ENCODE data around the gene MYPOP.

The MYPOP gene

GRCh38 chr19:45860359-45861259 lies 41.8 kb downstream of the MYPOP start:
- TF ChIP-seq CTCF (IDR thresholded peaks at IDR 0.05; ENCODE audit: low read depth, low read length, missing control alignments), result no peak
- H3K4me3 ChIP-seq (ENCODE audit: low read depth, low read length), result no peak overlapping the region
- in situ Hi-C loops (cut with HindIII; ENCODE audit: low sequenced_read_pairs), result no loop called here
- no peak for DNase-seq (ENCODE audit: low read depth)

GRCh38 chr19:45854167-45854778 lies 48.1 kb downstream of the MYPOP start:
- H3K4me3 ChIP-seq (ENCODE audit: low read depth, low read length), result no peak overlapping the region
- no peak for DNase-seq (ENCODE audit: low read depth)
- no peak for TF ChIP-seq CTCF (IDR thresholded peaks at IDR 0.05; ENCODE audit: low read depth, low read length, missing control alignments)
- in situ Hi-C loops (cut with HindIII; ENCODE audit: low sequenced_read_pairs), result no loop called here

- no peak for DNase-seq (ENCODE audit: low read depth)
- H3K4me3 ChIP-seq (ENCODE audit: low read depth, low read length), result no peak overlapping the region
- in situ Hi-C loops (cut with HindIII; ENCODE audit: low sequenced_read_pairs), result no loop called here
- TF ChIP-seq CTCF (IDR thresholded peaks at IDR 0.05; ENCODE audit: low read depth, low read length, missing control alignments), result no peak
These were observed 49.4 kb downstream of the MYPOP start for GRCh38 chr19:45852983-45853382.

- no peak for DNase-seq (ENCODE audit: low read depth)
- in situ Hi-C loops (cut with HindIII; ENCODE audit: low sequenced_read_pairs), result no loop called here
These were observed 50.2 kb downstream of the MYPOP start for GRCh38 chr19:45852145-45852750.

GRCh38 chr19:45848922-45849321 lies 53.5 kb downstream of the MYPOP start:
- peak; percentile 58 for TF ChIP-seq CTCF (IDR thresholded peaks at IDR 0.05; ENCODE audit: low read depth, low read length, missing control alignments)
- in situ Hi-C loops (cut with HindIII; ENCODE audit: low sequenced_read_pairs), result no loop called here

More at GRCh38 chr19:45852145-45852750, 50.2 kb downstream of the MYPOP start:
- no peak overlapping the region for H3K4me3 ChIP-seq (ENCODE audit: low read depth, low read length)
- TF ChIP-seq CTCF (IDR thresholded peaks at IDR 0.05; ENCODE audit: low read depth, low read length, missing control alignments), result no peak

GRCh38 chr19:45847663-45848062 lies 54.8 kb downstream of the MYPOP start:
- H3K4me3 ChIP-seq (ENCODE audit: low read depth, low read length), result no peak overlapping the region
- in situ Hi-C loops (cut with HindIII; ENCODE audit: low sequenced_read_pairs), result no loop called here
- TF ChIP-seq CTCF (IDR thresholded peaks at IDR 0.05; ENCODE audit: low read depth, low read length, missing control alignments), result no peak
- no peak for DNase-seq (ENCODE audit: low read depth)

More at GRCh38 chr19:45848922-45849321, 53.5 kb downstream of the MYPOP start:
- DNase-seq (ENCODE audit: low read depth), result no peak
- no peak overlapping the region for H3K4me3 ChIP-seq (ENCODE audit: low read depth, low read length)

Data from astrocyte of the cerebellum (primary cell).